H1 (cell line): Measurements from ENCODE around the gene PEX16. TPM values are rescaled to one million over a fixed set of nuclear protein-coding genes. Genes with fewer than 3 reads are reported as not detected.

Source experiments
- BCL11A ChIP-seq, 2 experiments: IDR thresholded peaks; one replicate each; pipeline ENCODE4 v1.6.1; 2011; ENCODE audit warnings: low read depth in 2 of 2, low read length in 2 of 2, mild to moderate bottlenecking in 2 of 2
- CHD1 ChIP-seq: IDR thresholded peaks from 2 replicates; pipeline ENCODE4 v1.6.1; 2012; ENCODE audit warnings: low read depth, low read length, improper control_type of control experiment
- EGR1 ChIP-seq: IDR thresholded peaks from 2 replicates; pipeline ENCODE4 v1.6.1; 2011; ENCODE audit warnings: low read depth, low read length, borderline replicate concordance
- EZH2 ChIP-seq: fragments of 200-600 bp; sonication (generic); IDR thresholded peaks from 2 replicates; pipeline ENCODE4 v1.7.1; 2012; ENCODE audit warnings: low read depth, mild to moderate bottlenecking, moderate library complexity, low read length, inconsistent platforms; ENCODE audit not compliant: severe bottlenecking
- HDAC6 ChIP-seq: IDR thresholded peaks from one replicate; pipeline ENCODE4 v1.7.1; 2012; ENCODE audit warnings: low read depth, mild to moderate bottlenecking, inconsistent platforms, low read length, moderate library complexity
- POLR2AphosphoS5 ChIP-seq: IDR thresholded peaks from 2 replicates; pipeline ENCODE4 v1.6.1; 2011; ENCODE audit warnings: low read depth, low read length
- POU5F1 ChIP-seq: IDR thresholded peaks from 2 replicates; pipeline ENCODE4 v1.6.1; 2011; ENCODE audit warnings: low read depth, mild to moderate bottlenecking, low read length, moderate library complexity
- RAD21 ChIP-seq, 2 experiments: IDR thresholded peaks in 1 of 2; conservative IDR thresholded peaks in 1 of 2; 2 replicates each; pipeline ENCODE4 v1.6.1; 2011; ENCODE audit warnings: low read depth in 2 of 2, low read length in 2 of 2, improper control_type of control experiment in 1 of 2, inconsistent platforms in 1 of 2, mild to moderate bottlenecking in 1 of 2, moderate library complexity in 1 of 2
- RXRA ChIP-seq: IDR thresholded peaks from 2 replicates; pipeline ENCODE4 v1.6.1; 2011; ENCODE audit warnings: low read depth, mild to moderate bottlenecking, low read length, moderate library complexity; ENCODE audit not compliant: insufficient read depth
- SRF ChIP-seq: IDR thresholded peaks from 2 replicates; pipeline ENCODE4 v1.6.1; 2011; ENCODE audit warnings: mild to moderate bottlenecking, low read depth, low read length, moderate library complexity
- TAF7 ChIP-seq: optimal IDR thresholded peaks from 2 replicates; pipeline ENCODE3; 2011; ENCODE audit warnings: low read depth, mild to moderate bottlenecking, inconsistent platforms, low read length, moderate library complexity, borderline replicate concordance
- polyA plus RNA-seq, 7 experiments: library from polyadenylated mRNA; depleted of rRNA in 3 of 7; stranded (reverse) in 5 of 7; unstranded in 2 of 7; fragments of >200 nt in 5 of 7; fragments of 200-250 nt in 2 of 7; gene quantifications; 1 replicate in 5 of 7; 2 replicates in 1 of 7; 4 replicates in 1 of 7; pipeline versions ENCODE4 v1.2.1 to v1.2.3, GENCODE V29; 2011 to 2013; ENCODE audit warnings: missing spikeins in 2 of 7, mixed read lengths in 2 of 7
- total RNA-seq: library from RNA; stranded (reverse); fragmentation: NEBNext Ultra II Directional; extraction: Animal tissue kit (Norgen Biotek cat#: 25700); gene quantifications from 2 replicates; pipeline ENCODE4 v1.2.1, GENCODE V29; 2021
- TF ChIP-seq, protein P1 (sequence below): fragments of 300-600 bp; sonication (generic); IDR thresholded peaks from 2 replicates; pipeline ENCODE4 v1.7.1; 2012; ENCODE audit warnings: low read length, moderate library complexity, mild to moderate bottlenecking, inconsistent platforms; ENCODE audit not compliant: insufficient replicate concordance

PEX16 gene
- total and polyA plus RNA-seq, 2 of the 8 experiments (the other 6 are each of a cell fraction or from before 2014, with no cell fraction given), result 29.2 to 36.0 TPM

DNA sequence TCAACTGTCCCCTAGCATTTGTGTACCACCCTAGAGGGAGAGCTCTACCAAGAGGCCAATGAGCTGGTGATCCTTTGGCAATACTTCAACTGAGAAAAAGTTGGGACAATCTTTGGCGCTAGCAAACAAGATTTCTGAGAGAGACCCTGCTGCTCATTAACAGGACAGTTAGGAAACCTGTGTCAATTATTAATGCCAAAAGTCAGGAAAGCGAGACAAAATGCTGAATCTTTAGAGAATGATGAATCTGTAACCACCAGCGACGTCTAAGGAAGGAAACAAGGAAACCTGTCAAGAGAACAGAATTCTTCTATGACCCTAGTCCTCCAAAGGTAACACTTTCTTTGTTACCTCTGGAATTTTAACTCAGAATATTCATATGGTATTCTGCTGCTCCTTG is 24.7 kb upstream of the PEX16 start (continued):
- TF ChIP-seq, protein P1, sequence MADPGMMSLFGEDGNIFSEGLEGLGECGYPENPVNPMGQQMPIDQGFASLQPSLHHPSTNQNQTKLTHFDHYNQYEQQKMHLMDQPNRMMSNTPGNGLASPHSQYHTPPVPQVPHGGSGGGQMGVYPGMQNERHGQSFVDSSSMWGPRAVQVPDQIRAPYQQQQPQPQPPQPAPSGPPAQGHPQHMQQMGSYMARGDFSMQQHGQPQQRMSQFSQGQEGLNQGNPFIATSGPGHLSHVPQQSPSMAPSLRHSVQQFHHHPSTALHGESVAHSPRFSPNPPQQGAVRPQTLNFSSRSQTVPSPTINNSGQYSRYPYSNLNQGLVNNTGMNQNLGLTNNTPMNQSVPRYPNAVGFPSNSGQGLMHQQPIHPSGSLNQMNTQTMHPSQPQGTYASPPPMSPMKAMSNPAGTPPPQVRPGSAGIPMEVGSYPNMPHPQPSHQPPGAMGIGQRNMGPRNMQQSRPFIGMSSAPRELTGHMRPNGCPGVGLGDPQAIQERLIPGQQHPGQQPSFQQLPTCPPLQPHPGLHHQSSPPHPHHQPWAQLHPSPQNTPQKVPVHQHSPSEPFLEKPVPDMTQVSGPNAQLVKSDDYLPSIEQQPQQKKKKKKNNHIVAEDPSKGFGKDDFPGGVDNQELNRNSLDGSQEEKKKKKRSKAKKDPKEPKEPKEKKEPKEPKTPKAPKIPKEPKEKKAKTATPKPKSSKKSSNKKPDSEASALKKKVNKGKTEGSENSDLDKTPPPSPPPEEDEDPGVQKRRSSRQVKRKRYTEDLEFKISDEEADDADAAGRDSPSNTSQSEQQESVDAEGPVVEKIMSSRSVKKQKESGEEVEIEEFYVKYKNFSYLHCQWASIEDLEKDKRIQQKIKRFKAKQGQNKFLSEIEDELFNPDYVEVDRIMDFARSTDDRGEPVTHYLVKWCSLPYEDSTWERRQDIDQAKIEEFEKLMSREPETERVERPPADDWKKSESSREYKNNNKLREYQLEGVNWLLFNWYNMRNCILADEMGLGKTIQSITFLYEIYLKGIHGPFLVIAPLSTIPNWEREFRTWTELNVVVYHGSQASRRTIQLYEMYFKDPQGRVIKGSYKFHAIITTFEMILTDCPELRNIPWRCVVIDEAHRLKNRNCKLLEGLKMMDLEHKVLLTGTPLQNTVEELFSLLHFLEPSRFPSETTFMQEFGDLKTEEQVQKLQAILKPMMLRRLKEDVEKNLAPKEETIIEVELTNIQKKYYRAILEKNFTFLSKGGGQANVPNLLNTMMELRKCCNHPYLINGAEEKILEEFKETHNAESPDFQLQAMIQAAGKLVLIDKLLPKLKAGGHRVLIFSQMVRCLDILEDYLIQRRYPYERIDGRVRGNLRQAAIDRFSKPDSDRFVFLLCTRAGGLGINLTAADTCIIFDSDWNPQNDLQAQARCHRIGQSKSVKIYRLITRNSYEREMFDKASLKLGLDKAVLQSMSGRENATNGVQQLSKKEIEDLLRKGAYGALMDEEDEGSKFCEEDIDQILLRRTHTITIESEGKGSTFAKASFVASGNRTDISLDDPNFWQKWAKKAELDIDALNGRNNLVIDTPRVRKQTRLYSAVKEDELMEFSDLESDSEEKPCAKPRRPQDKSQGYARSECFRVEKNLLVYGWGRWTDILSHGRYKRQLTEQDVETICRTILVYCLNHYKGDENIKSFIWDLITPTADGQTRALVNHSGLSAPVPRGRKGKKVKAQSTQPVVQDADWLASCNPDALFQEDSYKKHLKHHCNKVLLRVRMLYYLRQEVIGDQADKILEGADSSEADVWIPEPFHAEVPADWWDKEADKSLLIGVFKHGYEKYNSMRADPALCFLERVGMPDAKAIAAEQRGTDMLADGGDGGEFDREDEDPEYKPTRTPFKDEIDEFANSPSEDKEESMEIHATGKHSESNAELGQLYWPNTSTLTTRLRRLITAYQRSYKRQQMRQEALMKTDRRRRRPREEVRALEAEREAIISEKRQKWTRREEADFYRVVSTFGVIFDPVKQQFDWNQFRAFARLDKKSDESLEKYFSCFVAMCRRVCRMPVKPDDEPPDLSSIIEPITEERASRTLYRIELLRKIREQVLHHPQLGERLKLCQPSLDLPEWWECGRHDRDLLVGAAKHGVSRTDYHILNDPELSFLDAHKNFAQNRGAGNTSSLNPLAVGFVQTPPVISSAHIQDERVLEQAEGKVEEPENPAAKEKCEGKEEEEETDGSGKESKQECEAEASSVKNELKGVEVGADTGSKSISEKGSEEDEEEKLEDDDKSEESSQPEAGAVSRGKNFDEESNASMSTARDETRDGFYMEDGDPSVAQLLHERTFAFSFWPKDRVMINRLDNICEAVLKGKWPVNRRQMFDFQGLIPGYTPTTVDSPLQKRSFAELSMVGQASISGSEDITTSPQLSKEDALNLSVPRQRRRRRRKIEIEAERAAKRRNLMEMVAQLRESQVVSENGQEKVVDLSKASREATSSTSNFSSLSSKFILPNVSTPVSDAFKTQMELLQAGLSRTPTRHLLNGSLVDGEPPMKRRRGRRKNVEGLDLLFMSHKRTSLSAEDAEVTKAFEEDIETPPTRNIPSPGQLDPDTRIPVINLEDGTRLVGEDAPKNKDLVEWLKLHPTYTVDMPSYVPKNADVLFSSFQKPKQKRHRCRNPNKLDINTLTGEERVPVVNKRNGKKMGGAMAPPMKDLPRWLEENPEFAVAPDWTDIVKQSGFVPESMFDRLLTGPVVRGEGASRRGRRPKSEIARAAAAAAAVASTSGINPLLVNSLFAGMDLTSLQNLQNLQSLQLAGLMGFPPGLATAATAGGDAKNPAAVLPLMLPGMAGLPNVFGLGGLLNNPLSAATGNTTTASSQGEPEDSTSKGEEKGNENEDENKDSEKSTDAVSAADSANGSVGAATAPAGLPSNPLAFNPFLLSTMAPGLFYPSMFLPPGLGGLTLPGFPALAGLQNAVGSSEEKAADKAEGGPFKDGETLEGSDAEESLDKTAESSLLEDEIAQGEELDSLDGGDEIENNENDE, result no peak
- TF ChIP-seq TAF7, result no peak
- no peak for TF ChIP-seq POLR2AphosphoS5
- TF ChIP-seq BCL11A (IDR thresholded peaks at IDR 0.05; ENCODE audit: low read depth in 2 of 2, low read length in 2 of 2), result no peak
- TF ChIP-seq HDAC6, result no peak
- TF ChIP-seq POU5F1, result no peak
- TF ChIP-seq SRF, result no peak
- no peak for TF ChIP-seq EZH2
- TF ChIP-seq RAD21 (IDR thresholded peaks at IDR 0.05 in 1 of 2, conservative IDR thresholded peaks at IDR 0.05 in 1 of 2; ENCODE audit: low read depth in 2 of 2, low read length in 2 of 2), result no peak
- TF ChIP-seq RXRA, result no peak
- no peak for TF ChIP-seq EGR1
- no peak for TF ChIP-seq CHD1
